K562 (cell line): Measurements from ENCODE around the gene EIF3K. TPM values are rescaled to one million over a fixed set of nuclear protein-coding genes. Genes with fewer than 3 reads are reported as not detected.
"Not testable (repeated sequence)": the region's sequence is repeated elsewhere in the genome, so short reads cannot be mapped to it uniquely, and the experiment has no call there.

Source experiments
- ATAC-seq: fragments of 200-7000 bp; cut with Tn5 transposase; 3 replicates; pipeline ENCODE4 v1.9.1; 2020; ENCODE audit warnings: moderate library complexity
- BruUV-seq: library from RNA; stranded (reverse); fragments of 400-500 nt; replicated peaks from 2 replicates; lab custom pipeline; 2021; lab: Mats Ljungman, UMichigan
- CTCF ChIA-PET: fragments of 300-600 bp; formaldehyde crosslinking; extraction: SDS; loops from one replicate; lab custom pipeline; 2021; ENCODE audit warnings: low intra/inter-chr PET ratio; lab: Yijun Ruan, JAX
- POLR2A ChIA-PET: fragments of 300-600, 350-650 bp; sonication (Branson Sonifier 250); formaldehyde crosslinking; extraction: SDS; loops from one replicate; lab custom pipeline; 2021; ENCODE audit warnings: antibody characterized with exemption, inconsistent platforms; lab: Yijun Ruan, JAX
- DNase-seq, 4 experiments: peaks; one replicate each; pipeline versions ENCODE4 v3.0.0 to v3.0.0-alpha.2; 2011 to 2018; ENCODE audit warnings: low spot score in 3 of 4, mixed read lengths in 3 of 4; ENCODE audit errors: extremely low read depth in 1 of 4
- FAIRE-seq: peaks from 2 replicates; lab custom pipeline; 2011; peaks lifted over from hg19 to GRCh38; lab: Jason Lieb, UNC
- H2AFZ ChIP-seq: 2 replicates; pipeline ENCODE4 v1.6.0; 2011; ENCODE audit warnings: low read depth, low read length, control low read depth, inconsistent platforms
- H3K27ac ChIP-seq: fragments of 200-600 bp; 3 replicates; pipeline ENCODE4 v1.8.0; 2011; ENCODE audit warnings: low read depth, mild to moderate bottlenecking, control low read depth, inconsistent platforms, low read length, moderate library complexity, mixed read lengths; ENCODE audit errors: extremely low read depth
- H3K27me3 ChIP-seq, 2 experiments: fragments of 300-600 bp in 1 of 2; 2 replicates in 1 of 2; 3 replicates in 1 of 2; pipeline versions ENCODE4 v1.6.0 to v1.8.0; 2011; ENCODE audit warnings: inconsistent platforms in 2 of 2, low read length in 2 of 2, mild to moderate bottlenecking in 1 of 2, mixed read lengths in 1 of 2, moderate library complexity in 1 of 2; ENCODE audit not compliant: control insufficient read depth in 2 of 2, insufficient read depth in 2 of 2
- H3K36me3 ChIP-seq: fragments of 300-600 bp; 3 replicates; pipeline ENCODE4 v1.8.0; 2011; ENCODE audit warnings: mild to moderate bottlenecking, low read length, inconsistent platforms; ENCODE audit not compliant: control insufficient read depth, insufficient read depth
- H3K4me1 ChIP-seq, 2 experiments: fragments of 200-600 bp in 1 of 2; replicated peaks in 1 of 2; 2 replicates in 1 of 2; 3 replicates in 1 of 2; pipeline versions ENCODE4 v1.5.1 to v1.8.0; 2011; ENCODE audit warnings: inconsistent platforms in 2 of 2, low read length in 2 of 2, mild to moderate bottlenecking in 1 of 2, mixed read lengths in 1 of 2, moderate library complexity in 1 of 2; ENCODE audit not compliant: control insufficient read depth in 2 of 2, insufficient read depth in 2 of 2
- H3K4me2 ChIP-seq: 2 replicates; pipeline ENCODE4 v1.6.1; 2011; ENCODE audit warnings: low read length, control low read depth, inconsistent platforms, mixed read lengths; ENCODE audit not compliant: insufficient read depth
- H3K4me3 ChIP-seq: fragments of 200-600 bp; sonication (generic), shearing (Covaris generic); 2 replicates; pipeline ENCODE4 v1.5.1; 2016; ENCODE audit warnings: control low read depth, inconsistent platforms
- H3K79me2 ChIP-seq: fragments of 200-600 bp; 3 replicates; pipeline ENCODE4 v1.8.0; 2011; ENCODE audit warnings: low read length, inconsistent platforms; ENCODE audit not compliant: control insufficient read depth, insufficient read depth
- H3K9ac ChIP-seq, 2 experiments: 2 replicates each; pipeline versions ENCODE4 v1.6.0 to v1.6.1; 2011; ENCODE audit warnings: low read depth in 2 of 2, low read length in 2 of 2, control low read depth in 1 of 2, inconsistent platforms in 1 of 2, mild to moderate bottlenecking in 1 of 2, mixed read lengths in 1 of 2; ENCODE audit not compliant: insufficient read depth in 1 of 2
- H3K9me1 ChIP-seq: one replicate; pipeline ENCODE4 v1.6.0; 2011; ENCODE audit warnings: inconsistent platforms, mild to moderate bottlenecking, low read length, moderate library complexity; ENCODE audit not compliant: control insufficient read depth, insufficient read depth
- H3K9me3 ChIP-seq: replicated peaks from 2 replicates; pipeline ENCODE4 v1.5.1; 2011; ENCODE audit warnings: low read depth, low read length, inconsistent platforms; ENCODE audit not compliant: control insufficient read depth, insufficient read depth
- H4K20me1 ChIP-seq: replicated peaks from 2 replicates; pipeline ENCODE4 v1.6.1; 2011; ENCODE audit warnings: low read length, inconsistent platforms, mixed read lengths; ENCODE audit not compliant: control insufficient read depth, insufficient read depth
- CBX5 ChIP-seq: IDR thresholded peaks from 2 replicates; pipeline ENCODE4 v1.6.1; 2014; ENCODE audit warnings: low read depth, borderline replicate concordance
- CEBPB ChIP-seq: fragments of 450-650 bp; IDR thresholded peaks from 2 replicates; pipeline ENCODE4 v1.6.1; 2016; ENCODE audit warnings: missing genetic modification characterization, missing compliant biosample characterization
- CEBPG ChIP-seq, 3 experiments: fragments of 200-800 bp in 1 of 3; sonication (Bioruptor generic) in 1 of 3; sonication (generic) in 1 of 3; formaldehyde crosslinking in 1 of 3; IDR thresholded peaks in 2 of 3; conservative IDR thresholded peaks in 1 of 3; 2 replicates each; pipeline versions ENCODE4 v1.6.1 to v1.8.0; 2016 to 2022; ENCODE audit warnings: missing compliant biosample characterization in 2 of 3, missing genetic modification characterization in 2 of 3, mild to moderate bottlenecking in 1 of 3, missing genetic modification reagents in 1 of 3
- RAD21 ChIP-seq, 2 experiments: fragments of 250-450 bp in 1 of 2; fragments of 450-650 bp in 1 of 2; sonication (Bioruptor Pico) in 1 of 2; formaldehyde crosslinking in 1 of 2; IDR thresholded peaks in 1 of 2; conservative IDR thresholded peaks in 1 of 2; 2 replicates each; pipeline versions ENCODE4 v1.4.0 to v1.8.0; 2020 to 2022; ENCODE audit warnings: mild to moderate bottlenecking in 2 of 2, moderate library complexity in 1 of 2
- WGBS: fragments of 100-300 bp; shearing (Covaris generic); methylation state at CpG from one replicate; pipeline ENCODE4 v1.1.6; 2016; ENCODE audit warnings: low coverage, mixed read lengths; ENCODE audit not compliant: insufficient coverage; ENCODE audit errors: missing lambda C conversion rate; 5-methylcytosine and 5-hydroxymethylcytosine counted together
- in situ Hi-C: fragments of 300-500 bp; cut with MboI; formaldehyde crosslinking; loops from 4 replicates; pipeline ENCODE4 v1.15.0; 2018; ENCODE audit warnings: inconsistent platforms, mixed read lengths
- intact Hi-C: fragments of 100-400 bp; cut with micrococcal nuclease; formaldehyde crosslinking; loops from 2 replicates; pipeline ENCODE4 v1.14.2; 2022
- polyA plus RNA-seq, 8 experiments: library from polyadenylated mRNA; depleted of rRNA in 4 of 8; stranded (reverse) in 5 of 8; unstranded in 3 of 8; fragments of >200 nt; fragmentation: Nextera tagmentation in 2 of 8; fragmentation: Illumina TruSeq in 1 of 8; extraction: Ambion mirVana in 2 of 8; extraction: Trizol in 1 of 8; gene quantifications; 2 replicates each; pipeline versions ENCODE4 v1.2.1 to v1.2.3, GENCODE V29; 2011 to 2014; ENCODE audit warnings: inconsistent platforms in 1 of 8, missing spikeins in 1 of 8
- total RNA-seq, 7 experiments: library from RNA; depleted of rRNA in 6 of 7; stranded (reverse); fragments of >200 nt in 6 of 7; fragmentation: Illumina TruSeq in 2 of 7; extraction: Trizol in 2 of 7; gene quantifications; 2 replicates each; pipeline versions ENCODE4 v1.2.1 to v1.2.3, GENCODE V29; 2011 to 2021; ENCODE audit warnings: low replicate concordance in 1 of 7

EIF3K gene
- total and polyA plus RNA-seq, 9 of the 15 experiments (the other 6 are each of a cell fraction or from before 2014, with no cell fraction given), result 387 to 1,827 (median 733) TPM

GRCh38 chr19:38579304-38579703 lies 39.7 kb upstream of the EIF3K start:
- POLR2A ChIA-PET, result interaction anchor here (0.6 kb wide), 1 partner anchor 299 kb away, joined by 4 read pairs; the partner anchor contains the start of gene RINL
- BruUV-seq; intact Hi-C loops; H3K4me3 ChIP-seq; H3K9me1 ChIP-seq; H4K20me1 ChIP-seq; ATAC-seq; in situ Hi-C loops; H3K27me3 ChIP-seq; H3K4me1 ChIP-seq; H3K9ac ChIP-seq; H3K27ac ChIP-seq; H2AFZ ChIP-seq; DNase-seq; H3K79me2 ChIP-seq; CTCF ChIA-PET; H3K4me2 ChIP-seq; H3K9me3 ChIP-seq; H3K36me3 ChIP-seq; FAIRE-seq; TF ChIP-seq CEBPG (CRISPR knock-in tag; IDR thresholded peaks at IDR 0.05): not testable (repeated sequence)
- peak; percentile 63 for TF ChIP-seq CEBPB (tag)
- TF ChIP-seq CEBPG (tag; conservative IDR thresholded peaks at IDR 0.05 in 1 of 2, IDR thresholded peaks at IDR 0.05 in 1 of 2), result 0 out of 4 replicates have a peak, but pooled peaks of 1 of the 2 experiments have one; percentile 34
- WGBS, result 46% methylated on average over 6 of the region's 6 CpGs

- intact Hi-C loops, result no loop called here
- no peak for FAIRE-seq
- TF ChIP-seq CBX5 (no peak), RAD21 (CRISPR knock-in tag; conservative IDR thresholded peaks at IDR 0.05 in 1 of 2, IDR thresholded peaks at IDR 0.05 in 1 of 2) (peak in 1 of 2 experiments; percentile 6; a peak in 1 of 4 replicates)
- no peak for DNase-seq
- Histone ChIP-seq H3K9ac (no peak overlapping the region), H3K4me1 (peaks cover 0 to 7% of the 10 kb centered on the region in 2 experiments; a peak in 2 of 5 replicates), H3K9me1 (no peaks in the 10 kb centered on the region), H2AFZ (no peak overlapping the region), H3K36me3 (no peaks in the 10 kb centered on the region), H3K4me3 (no peak overlapping the region), H3K27me3 (no peaks in the 10 kb centered on the region), H4K20me1 (no peaks in the 10 kb centered on the region), H3K9me3 (no peaks in the 10 kb centered on the region), H3K79me2 (no peaks in the 10 kb centered on the region), H3K4me2 (no peak overlapping the region), H3K27ac (no peak overlapping the region)
- no TSS peak for BruUV-seq
- ChIA-PET POLR2A (interaction anchor here (0.6 kb wide), 1 partner anchor 39 kb away, joined by 3 read pairs; the partner anchor contains the start of gene EIF3K), CTCF (interaction anchor here (0.5 kb wide), 1 partner anchor 356 kb away, joined by 4 read pairs; the partner anchor contains the start of gene DPF1)
- in situ Hi-C loops, result no loop called here
- no peak for ATAC-seq
- 55% methylated on average over 12 of the region's 15 CpGs for WGBS
Observed at GRCh38 chr19:38580080-38580479, 38.9 kb upstream of the EIF3K start.
